Natural killer cell (primary cell): ENCODE measurements around the gene TBCD. TPM values are rescaled to one million over a fixed set of nuclear protein-coding genes. Genes with fewer than 3 reads are reported as not detected.

ENCODE experiments used
- ATAC-seq, 3 donors: fragments of 150-1000 bp in 2 of 3; fragments of 200-7000 bp in 1 of 3; cut with Tn5 transposase; 1 replicate in 1 of 3; 2 replicates in 2 of 3; pipeline ENCODE4 v1.10.0; 2021; ENCODE audit warnings: mild to moderate bottlenecking in 2 of 3, moderate library complexity in 2 of 3
- DNase-seq, 2 donors: peaks; one replicate each; pipeline versions ENCODE4 v3.0.0 to v3.0.0-alpha.2; 2013 to 2021; ENCODE audit warnings: mixed read lengths in 1 of 2
- H3K27ac ChIP-seq: one replicate; pipeline ENCODE4 v1.5.1; 2013; ENCODE audit warnings: mild to moderate bottlenecking, low read length
- H3K27me3 ChIP-seq: one replicate; pipeline ENCODE4 v1.6.1; 2013; ENCODE audit warnings: low read length; ENCODE audit not compliant: control insufficient read depth, insufficient read depth
- H3K36me3 ChIP-seq: one replicate; pipeline ENCODE4 v1.6.1; 2013; ENCODE audit warnings: low read length; ENCODE audit not compliant: control insufficient read depth, insufficient read depth
- H3K4me1 ChIP-seq: one replicate; pipeline ENCODE4 v1.6.1; 2013; ENCODE audit warnings: low read length; ENCODE audit not compliant: control insufficient read depth, insufficient read depth
- H3K4me3 ChIP-seq: one replicate; pipeline ENCODE4 v1.5.1; 2013; ENCODE audit warnings: low read length
- H3K9me3 ChIP-seq: one replicate; pipeline ENCODE4 v1.6.1; 2013; ENCODE audit warnings: low read length; ENCODE audit not compliant: control insufficient read depth, insufficient read depth
- H3K27ac Mint-ChIP-seq, 2 donors: one replicate each; pipeline ENCODE4 v1.8.0; 2022; ENCODE audit warnings: mild to moderate bottlenecking in 2 of 2, mixed read lengths in 2 of 2, moderate library complexity in 1 of 2
- H3K27me3 Mint-ChIP-seq, 2 donors: one replicate each; pipeline ENCODE4 v1.8.0; 2022; ENCODE audit warnings: low read depth in 2 of 2, mixed read lengths in 2 of 2
- H3K36me3 Mint-ChIP-seq: one replicate; pipeline ENCODE4 v1.8.0; 2022; ENCODE audit warnings: mixed read lengths
- H3K4me1 Mint-ChIP-seq, 2 donors: one replicate each; pipeline ENCODE4 v1.8.0; 2022; ENCODE audit warnings: mixed read lengths in 2 of 2
- H3K4me3 Mint-ChIP-seq: one replicate; pipeline ENCODE4 v1.8.0; 2022; ENCODE audit warnings: mild to moderate bottlenecking, moderate library complexity, mixed read lengths
- H3K9me3 Mint-ChIP-seq, 2 donors: one replicate each; pipeline ENCODE4 v1.8.0; 2022; ENCODE audit warnings: mixed read lengths in 2 of 2
- CTCF ChIP-seq: fragments of 200-600 bp; IDR thresholded peaks from one replicate; pipeline ENCODE4 v1.8.0; 2022; ENCODE audit warnings: antibody characterized with exemption
- WGBS: methylation state at CpG from one replicate; pipeline ENCODE4 v1.1.7; 2013; ENCODE audit warnings: missing lambda C conversion rate; ENCODE audit not compliant: insufficient coverage; 5-methylcytosine and 5-hydroxymethylcytosine counted together
- intact Hi-C: fragments of 100-400 bp; cut with micrococcal nuclease; formaldehyde crosslinking; loops from one replicate; pipeline ENCODE4 v1.14.2; 2022
- total RNA-seq, 4 donors: library from RNA; stranded (reverse); fragments of 120-200 nt in 1 of 4; gene quantifications; one replicate each; pipeline versions ENCODE4 v1.2.3 to v1.2.4, GENCODE V29; 2013 to 2022

Gene TBCD
- total RNA-seq, 3 donors from 2014 or later (not counting 1 experiment from before 2014, with no cell fraction given) = 92.0 to 149 (median 132) TPM

- no peak overlapping the region for H3K27ac ChIP-seq
- H3K4me1 Mint-ChIP-seq = peaks cover 0 to 13% of the 10 kb centered on the region in 2 donors
- no peak overlapping the region for H3K27ac Mint-ChIP-seq
- H3K4me3 Mint-ChIP-seq = no peak overlapping the region
- no peaks in the 10 kb centered on the region for H3K9me3 ChIP-seq
- H3K27me3 Mint-ChIP-seq = no peaks in the 10 kb centered on the region
- H3K9me3 Mint-ChIP-seq = peaks cover 0 to 2% of the 10 kb centered on the region in 2 donors
- no peaks in the 10 kb centered on the region for H3K4me1 ChIP-seq
- no peak for TF ChIP-seq CTCF
- intact Hi-C loops = no loop called here
- H3K36me3 ChIP-seq = peaks cover 5% of the 10 kb centered on the region
- H3K36me3 Mint-ChIP-seq = peaks cover 8% of the 10 kb centered on the region
- H3K4me3 ChIP-seq = no peak overlapping the region
- DNase-seq (no peak), ATAC-seq (no peak)
- 97% methylated on average over 5 of the region's 5 CpGs for WGBS
- no peaks in the 10 kb centered on the region for H3K27me3 ChIP-seq
These were observed 68.7 kb downstream of the TBCD start for GRCh38 chr17:82820278-82821251.

DNA sequence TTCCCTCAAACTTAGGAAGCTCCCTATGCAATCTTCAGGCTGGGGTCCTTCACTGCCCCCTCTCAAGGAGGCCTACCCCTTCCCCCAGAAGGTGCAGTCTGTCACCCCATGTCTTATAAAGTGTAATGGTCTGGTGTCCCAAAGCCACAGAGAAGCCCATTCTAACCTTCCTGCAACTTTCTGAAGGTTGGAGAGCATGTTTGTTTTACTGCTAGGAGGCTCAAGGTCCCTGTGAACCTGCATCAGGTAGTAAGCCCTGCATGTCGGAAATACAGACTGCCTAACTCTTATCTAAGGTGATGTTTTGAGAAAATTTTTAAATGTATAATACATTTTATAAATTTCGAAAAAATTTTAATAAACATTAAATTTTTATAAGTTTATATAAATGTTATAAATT is 69.7 kb downstream of the TBCD start:
- no peak for TF ChIP-seq CTCF
- no peaks in the 10 kb centered on the region for H3K9me3 ChIP-seq
- Mint-ChIP-seq H3K4me3 (no peak overlapping the region), H3K27ac (no peak overlapping the region), H3K27me3 (no peaks in the 10 kb centered on the region), H3K9me3 (peaks cover 0 to 2% of the 10 kb centered on the region in 2 donors), H3K4me1 (peaks cover 0 to 13% of the 10 kb centered on the region in 2 donors), H3K36me3 (peaks cover 8% of the 10 kb centered on the region)
- no peaks in the 10 kb centered on the region for H3K4me1 ChIP-seq
- H3K27ac ChIP-seq = no peak overlapping the region
- no CpG with 5 or more reads among the region's 2 CpGs for WGBS
- H3K4me3 ChIP-seq = no peak overlapping the region
- DNase-seq (no peak), ATAC-seq (no peak)
- H3K27me3 ChIP-seq = no peaks in the 10 kb centered on the region
- intact Hi-C loops = no loop called here
- H3K36me3 ChIP-seq = peaks cover 5% of the 10 kb centered on the region

GRCh38 chr17:82822281-82822680 is 70.4 kb downstream of the TBCD start:
- Mint-ChIP-seq H3K27ac (peak overlapping the region in 1 of 2 donors; percentile 37), H3K4me3 (no peak overlapping the region), H3K4me1 (peaks cover 4 to 19% of the 10 kb centered on the region in 2 donors), H3K27me3 (no peaks in the 10 kb centered on the region), H3K9me3 (peaks cover 0 to 2% of the 10 kb centered on the region in 2 donors), H3K36me3 (peaks cover 8% of the 10 kb centered on the region)
- Histone ChIP-seq H3K27me3 (no peaks in the 10 kb centered on the region), H3K27ac (no peak overlapping the region), H3K9me3 (no peaks in the 10 kb centered on the region), H3K4me1 (peaks cover 7% of the 10 kb centered on the region), H3K4me3 (no peak overlapping the region), H3K36me3 (peaks cover 5% of the 10 kb centered on the region)
- DNase-seq (no peak), ATAC-seq (no peak)
- intact Hi-C loops = no loop called here
- no peak for TF ChIP-seq CTCF
- WGBS = 92% methylated on average over 16 of the region's 16 CpGs
